Activated naive CD4-positive, alpha-beta T cell treated with anti-CD3 and anti-CD28 coated beads, Interleukin-2, amount 50 U/mL, for 16 hours (primary cell): ENCODE results near the gene MYCBP.
"Not testable (repeated sequence)": the region's sequence is repeated elsewhere in the genome, so short reads cannot be mapped to it uniquely, and the experiment has no call there.

Experiments used
- DNase-seq: peaks from one replicate; pipeline ENCODE4 v3.0.0-alpha.2; 2020

The MYCBP gene

GRCh38 chr1:38865112-38865715 is 7.9 kb downstream of the MYCBP start:
- no peak for DNase-seq

- DNase-seq, result no peak
These were observed 12.7 kb downstream of the MYCBP start for GRCh38 chr1:38860454-38860795.

- DNase-seq, result peak; percentile 99
These were observed 13.3 kb downstream of the MYCBP start, which contains the start of gene RRAGC for GRCh38 chr1:38859561-38860453. Gene RRAGC, minus strand, starts transcription at chr1:38859772. Its CDS starts 126 bp downstream, at chr1:38859646.

- DNase-seq, result peak; percentile 41
These were observed 14.2 kb downstream of the MYCBP start for GRCh38 chr1:38858833-38859560.

GRCh38 chr1:38852780-38853179 is 20.4 kb downstream of the MYCBP start:
- DNase-seq, result no peak

- no peak for DNase-seq
These were observed 25.1 kb downstream of the MYCBP start for GRCh38 chr1:38848071-38848470.

GRCh38 chr1:38846210-38846609 is 26.9 kb downstream of the MYCBP start:
- no peak for DNase-seq

- not testable (repeated sequence) for DNase-seq
These were observed 28.1 kb downstream of the MYCBP start for GRCh38 chr1:38845088-38845487.

- DNase-seq, result no peak
These were observed 32.9 kb downstream of the MYCBP start for GRCh38 chr1:38840281-38840680.

- no peak for DNase-seq
These were observed 33.8 kb downstream of the MYCBP start for GRCh38 chr1:38839363-38839762.

GRCh38 chr1:38836316-38836715 is 36.8 kb downstream of the MYCBP start:
- not testable (repeated sequence) for DNase-seq

- peak; percentile 20 for DNase-seq
These were observed 38.0 kb downstream of the MYCBP start for GRCh38 chr1:38834937-38835827.

- no peak for DNase-seq
These were observed 38.8 kb downstream of the MYCBP start for GRCh38 chr1:38834221-38834782.

- DNase-seq, result no peak
These were observed 40.0 kb downstream of the MYCBP start for GRCh38 chr1:38833146-38833545.

GRCh38 chr1:38832370-38832734 is 40.8 kb downstream of the MYCBP start:
- DNase-seq, result no peak

- no peak for DNase-seq
These were observed 41.3 kb downstream of the MYCBP start for GRCh38 chr1:38831731-38832369.

- DNase-seq, result no peak
These were observed 43.8 kb downstream of the MYCBP start for GRCh38 chr1:38829368-38829767.

- no peak for DNase-seq
These were observed 45.8 kb downstream of the MYCBP start for GRCh38 chr1:38827318-38827717.

GRCh38 chr1:38826886-38827285 is 46.3 kb downstream of the MYCBP start:
- DNase-seq, result no peak

GRCh38 chr1:38826262-38826661 is 46.9 kb downstream of the MYCBP start:
- DNase-seq, result no peak

- DNase-seq, result no peak
These were observed 52.3 kb downstream of the MYCBP start for GRCh38 chr1:38820860-38821259.

GRCh38 chr1:38819516-38819915 is 53.6 kb downstream of the MYCBP start:
- DNase-seq, result no peak
